H9 (cell line): ENCODE measurements around the gene SELPLG. TPM values are rescaled to one million over a fixed set of nuclear protein-coding genes. Genes with fewer than 3 reads are reported as not detected.

Source experiments
- DNase-seq: peaks from one replicate; pipeline ENCODE4 v3.0.0-alpha.2; 2017
- H2AFZ ChIP-seq: one replicate; pipeline ENCODE4 v1.6.1; 2013; ENCODE audit warnings: mild to moderate bottlenecking, low read length, control low read depth, moderate library complexity
- H2AK5ac ChIP-seq: 2 replicates; pipeline ENCODE4 v1.6.1; 2013; ENCODE audit warnings: low read length, control low read depth, mixed read lengths; ENCODE audit not compliant: insufficient read length
- H2BK120ac ChIP-seq: one replicate; pipeline ENCODE4 v1.6.1; 2013; ENCODE audit warnings: low read depth, mild to moderate bottlenecking, low read length, control low read depth, inconsistent platforms; ENCODE audit not compliant: poor library complexity, severe bottlenecking
- H2BK12ac ChIP-seq: 2 replicates; pipeline ENCODE4 v1.6.1; 2013; ENCODE audit warnings: low read length, control low read depth, mixed read lengths, low read depth; ENCODE audit not compliant: insufficient read length
- H2BK15ac ChIP-seq: 2 replicates; pipeline ENCODE4 v1.6.1; 2013; ENCODE audit warnings: low read depth, low read length, control low read depth
- H2BK20ac ChIP-seq: one replicate; pipeline ENCODE4 v1.6.1; 2013; ENCODE audit warnings: low read depth, mild to moderate bottlenecking, low read length, control low read depth, inconsistent platforms; ENCODE audit not compliant: poor library complexity, severe bottlenecking
- H2BK5ac ChIP-seq: 2 replicates; pipeline ENCODE4 v1.6.1; 2013; ENCODE audit warnings: low read length, control low read depth, mixed read lengths; ENCODE audit not compliant: insufficient read length
- H3K14ac ChIP-seq: 2 replicates; pipeline ENCODE4 v1.6.1; 2013; ENCODE audit warnings: low read length, control low read depth; ENCODE audit not compliant: insufficient read depth
- H3K18ac ChIP-seq: 2 replicates; pipeline ENCODE4 v1.6.1; 2013; ENCODE audit warnings: low read depth, mild to moderate bottlenecking, mixed read lengths, low read length, control low read depth; ENCODE audit not compliant: insufficient read length
- H3K23ac ChIP-seq: 2 replicates; pipeline ENCODE4 v1.6.1; 2013; ENCODE audit warnings: low read length, control low read depth, mixed read lengths, low read depth; ENCODE audit not compliant: insufficient read length
- H3K23me2 ChIP-seq: 2 replicates; pipeline ENCODE4 v1.6.1; 2013; ENCODE audit warnings: low read depth, mild to moderate bottlenecking, mixed read lengths, low read length, control low read depth; ENCODE audit not compliant: insufficient read length, poor library complexity, severe bottlenecking
- H3K27ac ChIP-seq: 2 replicates; pipeline ENCODE4 v1.5.1; 2013; ENCODE audit warnings: low read length, control low read depth, mixed read lengths, low read depth; ENCODE audit not compliant: insufficient read length
- H3K27me3 ChIP-seq: 2 replicates; pipeline ENCODE4 v1.6.1; 2013; ENCODE audit warnings: low read length, control low read depth, inconsistent platforms; ENCODE audit not compliant: insufficient read depth
- H3K4ac ChIP-seq: 2 replicates; pipeline ENCODE4 v1.6.1; 2013; ENCODE audit warnings: low read depth, mild to moderate bottlenecking, control low read depth, inconsistent platforms, low read length, moderate library complexity
- H3K4me1 ChIP-seq: 2 replicates; pipeline ENCODE4 v1.6.1; 2013; ENCODE audit warnings: low read length, control low read depth, inconsistent platforms; ENCODE audit not compliant: insufficient read depth
- H3K4me2 ChIP-seq: 2 replicates; pipeline ENCODE4 v1.6.1; 2013; ENCODE audit warnings: low read length, control low read depth, mixed read lengths; ENCODE audit not compliant: insufficient read length, insufficient read depth
- H3K56ac ChIP-seq: 2 replicates; pipeline ENCODE4 v1.6.1; 2013; ENCODE audit warnings: low read depth, mild to moderate bottlenecking, mixed read lengths, low read length, control low read depth; ENCODE audit not compliant: insufficient read length
- H3K79me1 ChIP-seq: 2 replicates; pipeline ENCODE4 v1.6.1; 2013; ENCODE audit warnings: low read depth, mild to moderate bottlenecking, moderate library complexity, low read length, control low read depth, inconsistent platforms; ENCODE audit not compliant: insufficient read depth, poor library complexity, severe bottlenecking
- H3K79me2 ChIP-seq: 2 replicates; pipeline ENCODE4 v1.6.1; 2013; ENCODE audit warnings: low read length, control low read depth, inconsistent platforms; ENCODE audit not compliant: insufficient read depth
- H3K9ac ChIP-seq: 2 replicates; pipeline ENCODE4 v1.6.1; 2013; ENCODE audit warnings: low read length, control low read depth, mixed read lengths; ENCODE audit not compliant: insufficient read length; ENCODE audit errors: extremely low read depth
- H3K9me3 ChIP-seq: one replicate; pipeline ENCODE4 v1.6.1; 2013; ENCODE audit warnings: low read depth, low read length, inconsistent platforms; ENCODE audit not compliant: control insufficient read depth
- H3T11ph ChIP-seq: one replicate; pipeline ENCODE4 v1.6.1; 2013; ENCODE audit warnings: mild to moderate bottlenecking, low read length, control low read depth, inconsistent platforms
- H4K20me1 ChIP-seq: one replicate; pipeline ENCODE4 v1.6.1; 2013; ENCODE audit not compliant: control insufficient read depth, insufficient read length, insufficient read depth
- H4K5ac ChIP-seq: 2 replicates; pipeline ENCODE4 v1.6.1; 2013; ENCODE audit warnings: low read depth, mild to moderate bottlenecking, mixed read lengths, low read length, control low read depth; ENCODE audit not compliant: insufficient read length
- H4K8ac ChIP-seq: replicated peaks from 2 replicates; pipeline ENCODE4 v1.6.1; 2013; ENCODE audit warnings: low read length, control low read depth, mixed read lengths, low read depth; ENCODE audit not compliant: insufficient read length
- H4K91ac ChIP-seq: 2 replicates; pipeline ENCODE4 v1.6.1; 2013; ENCODE audit warnings: low read depth, mild to moderate bottlenecking, moderate library complexity, mixed read lengths, low read length, control low read depth; ENCODE audit not compliant: insufficient read length
- H3K27ac Mint-ChIP-seq, 3 experiments: 2 replicates in 2 of 3; 3 replicates in 1 of 3; pipeline ENCODE4 v1.8.0; 2020 to 2021; ENCODE audit warnings: mixed read lengths in 3 of 3, mild to moderate bottlenecking in 1 of 3, moderate library complexity in 1 of 3
- H3K27me3 Mint-ChIP-seq: 2 replicates; pipeline ENCODE4 v1.8.0; 2021; ENCODE audit warnings: low read depth, mild to moderate bottlenecking, moderate library complexity, mixed read lengths
- H3K36me3 Mint-ChIP-seq, 3 experiments: 2 replicates in 2 of 3; 3 replicates in 1 of 3; pipeline ENCODE4 v1.8.0; 2020 to 2021; ENCODE audit warnings: low read depth in 3 of 3, mixed read lengths in 3 of 3; ENCODE audit not compliant: insufficient read depth in 1 of 3
- H3K4me1 Mint-ChIP-seq, 2 experiments: 2 replicates each; pipeline ENCODE4 v1.8.0; 2020; ENCODE audit warnings: mixed read lengths in 2 of 2
- H3K4me3 Mint-ChIP-seq, 2 experiments: 2 replicates in 1 of 2; 3 replicates in 1 of 2; pipeline ENCODE4 v1.8.0; 2020 to 2021; ENCODE audit warnings: mild to moderate bottlenecking in 2 of 2, mixed read lengths in 2 of 2, moderate library complexity in 1 of 2
- H3K9me3 Mint-ChIP-seq, 2 experiments: 2 replicates in 1 of 2; 3 replicates in 1 of 2; pipeline ENCODE4 v1.8.0; 2020; ENCODE audit warnings: mild to moderate bottlenecking in 2 of 2, mixed read lengths in 2 of 2, moderate library complexity in 1 of 2
- WGBS: extraction: QIAGEN DNeasy Blood & Tissue Kit; methylation state at CpG from one replicate; pipeline ENCODE4 v1.1.7; 2013; ENCODE audit warnings: missing lambda C conversion rate, low lambda C conversion rate, mixed read lengths; ENCODE audit not compliant: insufficient read length; ENCODE audit errors: extremely low coverage; 5-methylcytosine and 5-hydroxymethylcytosine counted together
- total RNA-seq: library from RNA; stranded (reverse); gene quantifications from 2 replicates; pipeline ENCODE4 v1.2.1, GENCODE V29; 2021
- TF ChIP-seq, protein P1 (sequence below): fragments of 200-600 bp; sonication (generic); conservative IDR thresholded peaks from 3 replicates; pipeline ENCODE4 v1.8.0; 2021; ENCODE audit warnings: antibody characterized with exemption, mild to moderate bottlenecking

Gene SELPLG
- total RNA-seq, 1 experiment from 2014 or later: 0.15 TPM

DNA sequence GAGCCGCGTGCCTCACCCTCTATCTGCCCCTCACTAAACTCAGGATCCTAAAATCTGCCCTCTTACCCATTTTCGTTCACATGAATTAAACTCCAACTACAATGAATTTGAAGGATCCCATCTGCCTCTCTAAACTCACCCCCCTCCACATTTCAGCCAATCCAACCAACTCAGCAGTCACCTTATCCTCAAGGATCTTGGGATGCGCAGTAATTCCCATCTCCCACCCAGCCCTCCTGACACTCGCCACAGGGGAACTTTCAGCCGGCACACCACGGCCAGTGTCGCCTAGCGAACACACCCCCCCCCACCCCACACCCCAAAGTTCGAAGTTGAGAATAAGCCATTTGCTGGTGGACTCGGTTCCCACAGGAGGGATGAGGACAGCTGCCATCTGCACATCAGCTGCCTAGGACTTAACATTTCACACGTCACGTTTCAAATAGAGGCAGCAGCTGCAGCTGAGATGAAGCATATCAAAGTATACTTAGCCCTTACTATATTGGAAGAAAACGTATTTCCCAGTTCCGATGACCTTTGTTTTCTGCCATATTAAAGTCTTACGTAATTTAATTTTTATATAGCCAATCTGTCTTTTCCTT, 8.7 kb upstream of the SELPLG start:
- Histone ChIP-seq H3K56ac (no peak overlapping the region), H2BK5ac (no peak overlapping the region), H3K27me3 (no peaks in the 10 kb centered on the region), H4K8ac (no peak overlapping the region), H3K4me2 (no peak overlapping the region), H2BK120ac (no peak overlapping the region), H2AK5ac (no peak overlapping the region), H3K14ac (no peak overlapping the region), H2BK20ac (no peak overlapping the region), H4K20me1 (no peaks in the 10 kb centered on the region), H3K9me3 (no peaks in the 10 kb centered on the region), H3K4ac (no peak overlapping the region), H2BK12ac (no peak overlapping the region), H3K79me1 (no peaks in the 10 kb centered on the region), H3K23ac (no peak overlapping the region), H4K5ac (no peak overlapping the region), H2AFZ (no peak overlapping the region), H3K23me2 (no peaks in the 10 kb centered on the region), H2BK15ac (no peak overlapping the region), H4K91ac (no peak overlapping the region), H3K79me2 (no peaks in the 10 kb centered on the region), H3K18ac (no peak overlapping the region), H3K27ac (no peak overlapping the region), H3K9ac (no peak overlapping the region), H3T11ph (no peak overlapping the region), H3K4me1 (peaks cover 4% of the 10 kb centered on the region; the same call in 1 of the 2 replicates)
- TF ChIP-seq, protein P1, sequence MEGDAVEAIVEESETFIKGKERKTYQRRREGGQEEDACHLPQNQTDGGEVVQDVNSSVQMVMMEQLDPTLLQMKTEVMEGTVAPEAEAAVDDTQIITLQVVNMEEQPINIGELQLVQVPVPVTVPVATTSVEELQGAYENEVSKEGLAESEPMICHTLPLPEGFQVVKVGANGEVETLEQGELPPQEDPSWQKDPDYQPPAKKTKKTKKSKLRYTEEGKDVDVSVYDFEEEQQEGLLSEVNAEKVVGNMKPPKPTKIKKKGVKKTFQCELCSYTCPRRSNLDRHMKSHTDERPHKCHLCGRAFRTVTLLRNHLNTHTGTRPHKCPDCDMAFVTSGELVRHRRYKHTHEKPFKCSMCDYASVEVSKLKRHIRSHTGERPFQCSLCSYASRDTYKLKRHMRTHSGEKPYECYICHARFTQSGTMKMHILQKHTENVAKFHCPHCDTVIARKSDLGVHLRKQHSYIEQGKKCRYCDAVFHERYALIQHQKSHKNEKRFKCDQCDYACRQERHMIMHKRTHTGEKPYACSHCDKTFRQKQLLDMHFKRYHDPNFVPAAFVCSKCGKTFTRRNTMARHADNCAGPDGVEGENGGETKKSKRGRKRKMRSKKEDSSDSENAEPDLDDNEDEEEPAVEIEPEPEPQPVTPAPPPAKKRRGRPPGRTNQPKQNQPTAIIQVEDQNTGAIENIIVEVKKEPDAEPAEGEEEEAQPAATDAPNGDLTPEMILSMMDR: no peak
- H3K4me1 Mint-ChIP-seq: peaks cover 46 to 47% of the 10 kb centered on the region in 2 experiments
- WGBS: no CpG with 5 or more reads among the region's 16 CpGs
- H3K27me3 Mint-ChIP-seq: no peaks in the 10 kb centered on the region
- no peaks in the 10 kb centered on the region for H3K9me3 Mint-ChIP-seq
- DNase-seq: no peak
- H3K36me3 Mint-ChIP-seq: peaks cover 10 to 37% (median 24%) of the 10 kb centered on the region in 3 experiments
- H3K27ac Mint-ChIP-seq: peak overlapping the region in 2 of 3 experiments; percentile 6 to 75; a peak in 4 of 7 replicates
- no peak overlapping the region for H3K4me3 Mint-ChIP-seq
